Neutrophil (primary cell): ENCODE results near the gene ZSCAN10.

Source experiments
- H3K27ac ChIP-seq: fragments of 200-600 bp; sonication (generic); 2 replicates; pipeline ENCODE4 v1.5.1; 2016; ENCODE audit warnings: mild to moderate bottlenecking, moderate library complexity
- H3K27me3 ChIP-seq: fragments of 200-600 bp; sonication (generic); 2 replicates; pipeline ENCODE4 v1.6.0; 2016; ENCODE audit warnings: mild to moderate bottlenecking
- H3K36me3 ChIP-seq: fragments of 200-600 bp; sonication (generic); 2 replicates; pipeline ENCODE4 v1.5.1; 2017
- H3K4me1 ChIP-seq, 2 experiments: fragments of 200-600 bp in 1 of 2; sonication (generic) in 1 of 2; 1 replicate in 1 of 2; 2 replicates in 1 of 2; pipeline versions ENCODE4 v1.5.1 to v1.6.1; 2013 to 2016; ENCODE audit warnings: low read depth in 1 of 2, low read length in 1 of 2, mild to moderate bottlenecking in 1 of 2, moderate library complexity in 1 of 2; ENCODE audit not compliant: control insufficient read depth in 1 of 2, insufficient read depth in 1 of 2
- H3K4me3 ChIP-seq, 2 experiments: fragments of 200-600 bp in 1 of 2; sonication (generic) in 1 of 2; 1 replicate in 1 of 2; 2 replicates in 1 of 2; pipeline ENCODE4 v1.5.1; 2013 to 2016; ENCODE audit warnings: low read depth in 1 of 2, low read length in 1 of 2, mild to moderate bottlenecking in 1 of 2, moderate library complexity in 1 of 2
- H3K9me3 ChIP-seq: fragments of 200-600 bp; sonication (generic); 2 replicates; pipeline ENCODE4 v1.5.1; 2016
- TF ChIP-seq, protein P1 (sequence below): fragments of 200-600 bp; sonication (generic); IDR thresholded peaks from 2 replicates; pipeline ENCODE4 v1.5.1; 2016; ENCODE audit warnings: antibody characterized with exemption

The ZSCAN10 gene

DNA sequence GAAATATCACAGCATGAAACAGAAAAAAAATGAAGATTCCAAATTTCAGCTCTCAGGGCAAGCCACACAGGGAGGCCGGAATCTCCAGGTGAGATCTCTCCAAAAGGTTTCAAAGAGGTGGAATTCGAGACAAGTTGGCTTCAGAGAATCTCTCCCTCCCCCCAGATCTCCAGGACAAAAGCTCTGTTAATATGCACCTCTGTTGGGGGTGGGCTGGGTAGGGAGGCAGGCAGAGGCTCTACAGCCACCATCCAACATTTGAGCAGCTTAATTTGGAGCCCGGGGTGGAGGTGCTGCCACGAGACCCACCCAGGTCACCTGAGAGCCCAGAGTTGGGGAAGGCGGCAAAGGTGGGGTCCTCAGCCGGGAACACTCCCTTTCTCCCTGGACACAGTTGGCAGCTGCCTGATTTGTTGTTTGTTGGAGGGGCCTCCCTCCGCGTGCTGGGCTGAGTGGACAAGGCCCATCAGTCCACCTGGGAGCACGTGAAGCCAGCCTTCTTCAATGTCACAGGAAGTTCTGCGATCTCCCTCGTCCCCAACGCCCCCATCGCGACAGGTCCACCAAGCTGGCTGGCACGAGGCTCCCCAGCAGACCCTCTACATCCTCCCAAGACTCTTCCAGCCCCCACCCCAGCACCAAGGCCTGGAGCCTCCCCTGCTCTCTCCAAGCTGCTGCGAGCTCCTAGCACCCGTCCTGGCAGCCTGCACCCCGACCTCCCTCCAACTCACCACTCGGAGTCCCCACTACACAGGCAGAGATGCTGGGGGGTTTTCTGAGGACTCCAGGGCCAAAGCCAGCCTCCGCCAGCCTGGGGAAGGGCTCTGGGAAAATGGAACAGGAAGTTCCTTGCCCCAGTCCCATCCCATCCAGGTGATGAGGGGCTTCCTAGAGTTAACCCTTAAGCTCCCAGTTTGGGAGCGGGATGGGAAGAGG is at the start of gene ZSCAN10:
ZSCAN10 (minus strand) TSS at position 836 of the 936 bp plus-strand sequence. CDS start 6,357 bp downstream, outside the sequence.
- TF ChIP-seq, protein P1, sequence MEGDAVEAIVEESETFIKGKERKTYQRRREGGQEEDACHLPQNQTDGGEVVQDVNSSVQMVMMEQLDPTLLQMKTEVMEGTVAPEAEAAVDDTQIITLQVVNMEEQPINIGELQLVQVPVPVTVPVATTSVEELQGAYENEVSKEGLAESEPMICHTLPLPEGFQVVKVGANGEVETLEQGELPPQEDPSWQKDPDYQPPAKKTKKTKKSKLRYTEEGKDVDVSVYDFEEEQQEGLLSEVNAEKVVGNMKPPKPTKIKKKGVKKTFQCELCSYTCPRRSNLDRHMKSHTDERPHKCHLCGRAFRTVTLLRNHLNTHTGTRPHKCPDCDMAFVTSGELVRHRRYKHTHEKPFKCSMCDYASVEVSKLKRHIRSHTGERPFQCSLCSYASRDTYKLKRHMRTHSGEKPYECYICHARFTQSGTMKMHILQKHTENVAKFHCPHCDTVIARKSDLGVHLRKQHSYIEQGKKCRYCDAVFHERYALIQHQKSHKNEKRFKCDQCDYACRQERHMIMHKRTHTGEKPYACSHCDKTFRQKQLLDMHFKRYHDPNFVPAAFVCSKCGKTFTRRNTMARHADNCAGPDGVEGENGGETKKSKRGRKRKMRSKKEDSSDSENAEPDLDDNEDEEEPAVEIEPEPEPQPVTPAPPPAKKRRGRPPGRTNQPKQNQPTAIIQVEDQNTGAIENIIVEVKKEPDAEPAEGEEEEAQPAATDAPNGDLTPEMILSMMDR, result no peak
- Histone ChIP-seq H3K9me3 (no peaks in the 10 kb centered on the region), H3K27ac (peak within 1 kb of the TSS; percentile 58), H3K27me3 (peaks cover 3% of the 10 kb centered on the region), H3K36me3 (no peaks in the 10 kb centered on the region), H3K4me3 (peak within 1 kb of the TSS; percentile 55 to 60), H3K4me1 (peaks cover 56 to 68% of the 10 kb centered on the region in 2 experiments)

DNA sequence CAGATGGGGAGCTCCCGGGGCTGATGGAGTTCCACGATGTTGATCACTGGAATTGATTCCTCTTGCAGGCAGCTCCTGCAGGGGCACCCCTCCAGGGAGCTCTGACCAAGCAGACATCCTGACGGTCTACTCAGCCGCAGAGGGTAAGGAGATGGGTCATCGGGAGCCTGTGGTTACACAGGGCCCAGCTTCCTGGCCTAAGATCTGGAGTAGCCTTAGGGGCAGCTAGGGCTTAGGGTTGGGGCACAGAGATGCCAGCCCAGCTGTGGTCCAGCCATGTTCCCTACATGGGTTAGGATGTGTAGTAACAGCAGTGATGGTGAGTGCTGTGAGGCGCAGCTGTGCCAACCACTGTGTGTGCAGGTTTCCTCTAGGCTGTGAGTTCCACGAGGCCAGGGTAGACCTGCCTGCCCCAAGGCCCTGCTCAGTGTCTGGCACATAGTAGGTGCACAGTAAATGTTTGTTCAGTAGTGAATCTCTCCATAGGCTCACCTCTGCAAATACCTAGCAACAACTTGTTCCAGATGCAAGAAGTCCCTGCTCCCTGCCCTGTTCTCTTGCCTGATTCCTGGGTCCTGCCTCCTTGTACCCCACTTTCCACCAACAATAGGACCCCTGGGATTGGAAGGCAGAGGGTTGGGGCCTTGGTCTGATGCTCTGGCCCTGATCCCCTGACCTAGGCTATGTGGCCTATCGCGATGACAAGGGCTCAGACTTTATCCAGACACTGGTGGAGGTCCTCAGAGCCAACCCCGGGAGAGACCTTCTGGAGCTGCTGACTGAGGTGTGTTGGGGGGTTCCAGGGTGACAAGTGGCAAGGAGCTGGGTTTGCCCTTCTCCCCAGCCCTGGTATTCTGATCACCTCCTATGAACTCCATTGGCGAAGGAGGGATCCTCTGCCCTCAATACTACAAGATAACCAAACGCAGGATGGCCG is 49.4 kb upstream of the ZSCAN10 start:
- no peaks in the 10 kb centered on the region for H3K9me3 ChIP-seq
- peaks cover 60% of the 10 kb centered on the region for H3K27me3 ChIP-seq
- H3K27ac ChIP-seq, result no peak overlapping the region
- no peak overlapping the region for H3K4me3 ChIP-seq
- TF ChIP-seq, protein P1, result no peak
- no peaks in the 10 kb centered on the region for H3K36me3 ChIP-seq
- peaks cover 32 to 35% of the 10 kb centered on the region in 2 experiments for H3K4me1 ChIP-seq

DNA sequence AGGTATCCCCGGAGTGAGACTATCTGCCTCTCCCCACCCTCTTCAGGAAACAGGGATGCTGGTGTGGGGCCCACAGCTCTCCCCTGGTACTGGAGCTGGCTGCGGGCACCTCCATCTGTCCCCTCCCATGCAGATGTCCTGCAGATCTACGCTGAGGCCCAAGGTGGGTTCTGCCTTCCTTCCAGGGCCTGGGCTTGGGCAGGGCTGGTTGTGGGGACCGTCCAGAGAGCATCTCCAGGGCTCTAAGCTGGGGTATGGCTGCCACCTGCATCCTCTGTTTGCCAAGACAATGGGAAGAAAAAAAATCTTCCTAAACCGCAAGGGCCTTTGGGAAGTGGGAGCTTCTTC is 48.6 kb upstream of the ZSCAN10 start:
- H3K4me3 ChIP-seq, result no peak overlapping the region
- no peak overlapping the region for H3K27ac ChIP-seq
- H3K9me3 ChIP-seq, result no peaks in the 10 kb centered on the region
- H3K27me3 ChIP-seq, result peaks cover 52% of the 10 kb centered on the region
- TF ChIP-seq, protein P1, result no peak
- H3K36me3 ChIP-seq, result peaks cover 5% of the 10 kb centered on the region
- peaks cover 30 to 34% of the 10 kb centered on the region in 2 experiments for H3K4me1 ChIP-seq

DNA sequence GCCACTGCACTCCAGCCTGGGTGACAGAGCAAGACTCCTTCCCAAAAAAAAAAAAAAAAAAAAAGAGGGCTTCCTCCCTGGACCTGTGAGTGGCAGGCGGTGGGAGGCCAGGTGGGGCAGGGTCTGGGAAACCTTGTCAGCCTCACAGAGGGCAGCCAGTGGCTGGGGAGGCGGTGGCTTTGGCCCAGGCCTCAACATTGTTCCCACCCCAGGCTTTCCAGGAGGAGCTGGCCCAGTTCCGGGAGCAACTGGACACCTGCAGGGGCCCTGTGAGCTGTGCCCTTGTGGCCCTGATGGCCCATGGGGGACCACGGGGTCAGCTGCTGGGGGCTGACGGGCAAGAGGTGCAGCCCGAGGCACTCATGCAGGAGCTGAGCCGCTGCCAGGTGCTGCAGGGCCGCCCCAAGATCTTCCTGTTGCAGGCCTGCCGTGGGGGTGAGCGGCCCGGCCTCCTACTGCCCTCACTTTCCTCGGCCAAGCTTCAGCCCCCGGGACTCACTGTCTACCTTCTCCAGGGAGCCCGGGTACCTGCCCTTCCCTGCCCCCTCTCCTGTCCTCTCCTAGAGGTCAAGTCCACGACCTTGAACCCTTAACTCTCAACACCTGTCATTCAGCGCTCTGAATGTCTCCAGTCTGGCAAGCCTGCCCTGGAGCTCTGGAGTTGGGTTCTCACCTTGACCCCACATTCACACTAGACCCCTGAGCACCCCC is 48.1 kb upstream of the ZSCAN10 start:
- Histone ChIP-seq H3K4me3 (no peak overlapping the region), H3K9me3 (no peaks in the 10 kb centered on the region), H3K27me3 (peaks cover 47% of the 10 kb centered on the region), H3K27ac (no peak overlapping the region), H3K4me1 (peaks cover 24 to 28% of the 10 kb centered on the region in 2 experiments), H3K36me3 (peaks cover 11% of the 10 kb centered on the region)
- TF ChIP-seq, protein P1, result no peak

DNA sequence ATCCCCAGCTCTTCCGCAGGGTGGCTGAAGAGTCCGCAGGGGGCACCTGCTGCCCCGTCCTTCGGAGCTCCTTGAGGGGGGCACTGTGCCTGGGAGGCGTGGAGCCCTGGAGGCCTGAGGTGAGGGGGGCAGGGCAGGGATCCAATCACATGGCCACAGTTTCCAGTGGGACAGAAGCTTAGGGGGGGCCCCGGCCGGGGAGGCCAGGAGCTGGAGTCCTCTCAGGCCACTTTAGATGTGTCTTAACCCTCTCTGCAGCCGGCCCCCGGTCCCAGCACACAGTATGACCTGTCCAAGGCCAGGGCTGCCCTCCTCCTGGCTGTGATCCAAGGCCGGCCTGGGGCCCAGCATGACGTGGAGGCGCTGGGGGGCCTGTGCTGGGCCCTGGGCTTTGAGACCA is 46.6 kb upstream of the ZSCAN10 start:
- no peaks in the 10 kb centered on the region for H3K9me3 ChIP-seq
- TF ChIP-seq, protein P1, result no peak
- H3K36me3 ChIP-seq, result peaks cover 26% of the 10 kb centered on the region

More for the DNA sequence above, 46.6 kb upstream of the ZSCAN10 start:
- Histone ChIP-seq H3K27ac (no peak overlapping the region), H3K4me1 (peaks cover 13% of the 10 kb centered on the region in 2 experiments), H3K4me3 (no peak overlapping the region), H3K27me3 (peaks cover 32% of the 10 kb centered on the region)
